Neutrophil (primary cell): ENCODE measurements around the gene GIMAP6.
"Not testable (repeated sequence)": the region's sequence is repeated elsewhere in the genome, so short reads cannot be mapped to it uniquely, and the experiment has no call there.

Experiments used
- H3K27ac ChIP-seq: fragments of 200-600 bp; sonication (generic); 2 replicates; pipeline ENCODE4 v1.5.1; 2016; ENCODE audit warnings: mild to moderate bottlenecking, moderate library complexity
- H3K27me3 ChIP-seq: fragments of 200-600 bp; sonication (generic); 2 replicates; pipeline ENCODE4 v1.6.0; 2016; ENCODE audit warnings: mild to moderate bottlenecking
- H3K36me3 ChIP-seq: fragments of 200-600 bp; sonication (generic); 2 replicates; pipeline ENCODE4 v1.5.1; 2017
- H3K4me1 ChIP-seq, 2 experiments: fragments of 200-600 bp in 1 of 2; sonication (generic) in 1 of 2; 1 replicate in 1 of 2; 2 replicates in 1 of 2; pipeline versions ENCODE4 v1.5.1 to v1.6.1; 2013 to 2016; ENCODE audit warnings: low read depth in 1 of 2, low read length in 1 of 2, mild to moderate bottlenecking in 1 of 2, moderate library complexity in 1 of 2; ENCODE audit not compliant: control insufficient read depth in 1 of 2, insufficient read depth in 1 of 2
- H3K4me3 ChIP-seq, 2 experiments: fragments of 200-600 bp in 1 of 2; sonication (generic) in 1 of 2; 1 replicate in 1 of 2; 2 replicates in 1 of 2; pipeline ENCODE4 v1.5.1; 2013 to 2016; ENCODE audit warnings: low read depth in 1 of 2, low read length in 1 of 2, mild to moderate bottlenecking in 1 of 2, moderate library complexity in 1 of 2
- H3K9me3 ChIP-seq: fragments of 200-600 bp; sonication (generic); 2 replicates; pipeline ENCODE4 v1.5.1; 2016
- TF ChIP-seq, protein P1 (sequence below): fragments of 200-600 bp; sonication (generic); IDR thresholded peaks from 2 replicates; pipeline ENCODE4 v1.5.1; 2016; ENCODE audit warnings: antibody characterized with exemption

GIMAP6 gene

DNA sequence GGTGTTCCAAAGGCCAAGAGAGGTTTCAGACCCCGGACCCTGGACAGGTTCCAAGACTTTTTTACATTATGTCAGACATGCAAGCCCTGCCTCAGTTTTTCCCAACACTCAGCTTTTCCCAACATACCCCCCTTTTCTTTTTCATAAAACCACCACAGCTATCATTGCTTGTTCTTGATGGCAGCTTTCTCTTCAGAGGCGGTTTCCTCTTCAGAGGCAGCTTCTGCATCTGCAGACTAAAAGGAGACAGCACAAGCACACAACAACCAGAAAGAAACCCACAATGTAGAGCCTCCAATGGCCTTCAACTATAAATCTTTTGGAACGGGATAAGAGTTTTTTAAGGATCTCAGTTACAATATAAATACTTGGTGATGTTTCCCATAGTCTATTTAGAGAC, 19.3 kb downstream of the GIMAP6 start:
- TF ChIP-seq, protein P1, sequence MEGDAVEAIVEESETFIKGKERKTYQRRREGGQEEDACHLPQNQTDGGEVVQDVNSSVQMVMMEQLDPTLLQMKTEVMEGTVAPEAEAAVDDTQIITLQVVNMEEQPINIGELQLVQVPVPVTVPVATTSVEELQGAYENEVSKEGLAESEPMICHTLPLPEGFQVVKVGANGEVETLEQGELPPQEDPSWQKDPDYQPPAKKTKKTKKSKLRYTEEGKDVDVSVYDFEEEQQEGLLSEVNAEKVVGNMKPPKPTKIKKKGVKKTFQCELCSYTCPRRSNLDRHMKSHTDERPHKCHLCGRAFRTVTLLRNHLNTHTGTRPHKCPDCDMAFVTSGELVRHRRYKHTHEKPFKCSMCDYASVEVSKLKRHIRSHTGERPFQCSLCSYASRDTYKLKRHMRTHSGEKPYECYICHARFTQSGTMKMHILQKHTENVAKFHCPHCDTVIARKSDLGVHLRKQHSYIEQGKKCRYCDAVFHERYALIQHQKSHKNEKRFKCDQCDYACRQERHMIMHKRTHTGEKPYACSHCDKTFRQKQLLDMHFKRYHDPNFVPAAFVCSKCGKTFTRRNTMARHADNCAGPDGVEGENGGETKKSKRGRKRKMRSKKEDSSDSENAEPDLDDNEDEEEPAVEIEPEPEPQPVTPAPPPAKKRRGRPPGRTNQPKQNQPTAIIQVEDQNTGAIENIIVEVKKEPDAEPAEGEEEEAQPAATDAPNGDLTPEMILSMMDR = no peak
- Histone ChIP-seq H3K27ac (no peak overlapping the region), H3K27me3 (no peaks in the 10 kb centered on the region), H3K36me3 (no peaks in the 10 kb centered on the region), H3K9me3 (no peaks in the 10 kb centered on the region), H3K4me1 (no peaks in the 10 kb centered on the region), H3K4me3 (no peak overlapping the region)

DNA sequence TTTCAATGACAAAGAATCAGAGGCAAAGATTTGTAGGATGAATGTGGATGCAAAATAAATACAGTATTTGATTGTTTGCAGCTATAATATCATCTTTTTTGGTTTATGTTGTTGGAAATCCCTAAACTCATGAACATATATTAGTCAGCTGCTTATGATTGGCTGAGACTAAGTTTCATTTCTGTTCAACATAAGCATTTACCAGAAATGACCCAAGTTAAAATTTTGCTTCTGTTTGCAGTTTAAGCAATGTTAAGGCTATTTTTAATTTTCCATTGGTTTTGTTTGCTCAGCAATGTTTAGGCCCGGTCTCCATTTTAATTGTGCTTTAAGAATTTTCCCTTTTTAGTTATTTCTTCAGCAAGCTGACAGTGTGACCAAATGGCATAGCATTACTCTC, 22.0 kb downstream of the GIMAP6 start:
- Histone ChIP-seq H3K27ac (no peak overlapping the region), H3K4me3 (no peak overlapping the region), H3K36me3 (no peaks in the 10 kb centered on the region), H3K9me3 (no peaks in the 10 kb centered on the region), H3K4me1 (no peaks in the 10 kb centered on the region), H3K27me3 (no peaks in the 10 kb centered on the region)
- TF ChIP-seq, protein P1 = no peak

DNA sequence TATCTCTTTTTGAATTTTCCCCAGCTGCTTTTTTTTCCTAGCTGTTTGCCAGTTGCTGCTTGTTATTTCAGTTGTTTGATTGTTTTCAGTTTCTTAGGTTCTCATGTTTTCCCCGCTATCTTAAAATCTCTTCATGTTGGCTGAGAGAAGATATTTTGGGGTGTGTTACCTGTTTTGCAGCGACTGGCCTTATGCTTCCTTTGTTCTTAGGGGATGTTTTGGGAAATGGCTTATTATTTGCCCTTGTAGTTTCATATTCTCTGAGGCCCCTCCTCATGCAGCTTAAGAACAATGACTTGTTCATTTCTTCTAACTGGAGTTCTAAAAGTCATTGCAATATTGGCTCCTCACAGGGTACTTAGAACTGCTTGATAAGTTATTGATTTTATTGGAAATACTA, 28.6 kb downstream of the GIMAP6 start:
- not testable (repeated sequence) for H3K27ac ChIP-seq, H3K4me3 ChIP-seq, H3K4me1 ChIP-seq, H3K9me3 ChIP-seq, H3K27me3 ChIP-seq, H3K36me3 ChIP-seq

DNA sequence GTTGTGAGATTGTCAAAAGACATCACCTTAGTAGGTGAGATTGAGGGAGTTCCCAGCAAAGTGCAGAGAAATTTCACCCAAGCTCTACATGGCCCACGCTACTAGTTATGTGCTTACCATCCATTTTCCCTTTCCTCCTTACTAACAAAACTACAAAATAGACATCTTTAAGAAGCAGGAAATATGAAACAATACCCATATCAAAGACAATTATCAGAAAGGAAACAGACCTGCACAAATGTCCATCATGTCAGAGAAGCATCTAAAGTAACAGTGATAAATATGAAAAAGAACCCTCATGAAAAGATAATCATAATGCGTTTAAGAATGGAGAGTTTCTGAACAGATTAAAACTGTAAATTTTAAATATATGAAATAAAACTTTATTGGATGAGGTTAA, 36.8 kb downstream of the GIMAP6 start:
- no peaks in the 10 kb centered on the region for H3K27me3 ChIP-seq
- H3K4me3 ChIP-seq = no peak overlapping the region
- H3K27ac ChIP-seq = no peak overlapping the region
- TF ChIP-seq, protein P1 = no peak
- H3K36me3 ChIP-seq = no peaks in the 10 kb centered on the region
- no peaks in the 10 kb centered on the region for H3K9me3 ChIP-seq
- H3K4me1 ChIP-seq = no peaks in the 10 kb centered on the region

DNA sequence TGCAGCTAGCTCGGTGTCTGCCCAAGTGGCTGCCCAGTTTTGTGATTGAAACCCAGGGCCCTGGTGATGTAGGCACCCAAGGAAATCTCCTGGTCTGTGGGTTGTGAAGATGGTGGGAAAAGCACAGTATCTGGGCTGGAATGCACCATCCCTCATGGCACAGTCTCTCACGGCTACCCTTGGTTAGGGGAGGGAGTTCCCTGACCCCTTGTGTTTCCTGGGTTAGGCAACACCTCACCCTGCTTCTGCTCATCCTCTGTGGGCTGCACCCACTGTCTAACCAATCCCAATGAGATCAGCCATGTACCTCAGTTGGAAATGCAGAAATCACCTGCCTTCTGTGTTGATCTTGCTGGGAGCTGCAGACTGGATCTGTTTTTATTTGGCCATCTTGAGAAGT, 37.4 kb downstream of the GIMAP6 start:
- no peaks in the 10 kb centered on the region for H3K36me3 ChIP-seq
- no peak overlapping the region for H3K4me3 ChIP-seq
- no peaks in the 10 kb centered on the region for H3K27me3 ChIP-seq
- H3K27ac ChIP-seq = no peak overlapping the region
- no peaks in the 10 kb centered on the region for H3K4me1 ChIP-seq
- H3K9me3 ChIP-seq = no peaks in the 10 kb centered on the region
- TF ChIP-seq, protein P1 = no peak

DNA sequence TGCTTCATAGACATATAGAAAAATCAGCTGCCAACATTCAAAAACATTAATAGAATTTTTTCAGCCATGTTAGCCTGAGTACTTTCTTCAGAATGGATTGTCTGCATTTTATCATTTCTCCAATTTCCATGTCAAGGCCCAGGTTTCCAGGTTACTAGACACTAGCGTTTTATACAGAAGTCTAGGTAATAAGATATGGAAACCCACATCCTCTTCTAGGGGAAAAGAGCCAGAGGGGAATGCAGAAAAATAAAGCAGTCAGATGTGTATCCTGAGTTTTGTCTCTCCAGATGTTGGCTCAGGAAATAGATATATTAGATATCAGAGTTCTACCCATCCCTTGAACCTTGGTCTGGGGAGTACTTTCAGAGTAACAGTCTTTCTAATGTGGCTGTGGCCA, 44.6 kb downstream of the GIMAP6 start:
- Histone ChIP-seq H3K4me1 (peaks cover 21% of the 10 kb centered on the region in 2 experiments), H3K27ac (peak overlapping the region; percentile 84), H3K4me3 (peak overlapping the region in 1 of 2 experiments; percentile 16), H3K9me3 (no peaks in the 10 kb centered on the region), H3K36me3 (no peaks in the 10 kb centered on the region), H3K27me3 (no peaks in the 10 kb centered on the region)
- TF ChIP-seq, protein P1 = no peak
